ENCODE data around the gene EFNA5. TPM values are rescaled to one million over a fixed set of nuclear protein-coding genes. Genes with fewer than 3 reads are reported as not detected.
A peak's percentile ranks its signal among the peaks of the same experiment; 100 is the strongest.

Gene EFNA5
- total RNA-seq, 1 donor from 2014 or later = 10.2 TPM

DNA sequence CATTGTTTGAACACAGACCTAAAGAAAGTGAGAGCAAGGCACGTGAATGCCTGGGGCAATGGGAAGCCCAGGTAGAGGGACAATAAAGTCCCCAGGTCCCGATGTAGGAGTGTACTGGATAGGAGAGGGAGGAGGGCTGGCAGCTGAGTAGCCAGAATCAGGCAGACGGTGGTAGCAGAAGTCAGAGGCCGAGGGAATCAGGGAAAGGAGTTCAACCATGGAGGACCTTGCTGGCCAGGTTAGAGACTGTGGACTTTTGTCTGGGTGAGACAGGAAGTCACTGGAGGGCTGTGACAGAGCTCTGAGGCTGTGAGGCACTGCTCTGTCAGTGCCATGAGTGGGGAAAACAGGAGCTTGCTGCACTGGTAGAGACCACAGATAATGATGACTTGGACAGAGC, 248.2 kb downstream of the EFNA5 start:
- TF ChIP-seq, protein P1, sequence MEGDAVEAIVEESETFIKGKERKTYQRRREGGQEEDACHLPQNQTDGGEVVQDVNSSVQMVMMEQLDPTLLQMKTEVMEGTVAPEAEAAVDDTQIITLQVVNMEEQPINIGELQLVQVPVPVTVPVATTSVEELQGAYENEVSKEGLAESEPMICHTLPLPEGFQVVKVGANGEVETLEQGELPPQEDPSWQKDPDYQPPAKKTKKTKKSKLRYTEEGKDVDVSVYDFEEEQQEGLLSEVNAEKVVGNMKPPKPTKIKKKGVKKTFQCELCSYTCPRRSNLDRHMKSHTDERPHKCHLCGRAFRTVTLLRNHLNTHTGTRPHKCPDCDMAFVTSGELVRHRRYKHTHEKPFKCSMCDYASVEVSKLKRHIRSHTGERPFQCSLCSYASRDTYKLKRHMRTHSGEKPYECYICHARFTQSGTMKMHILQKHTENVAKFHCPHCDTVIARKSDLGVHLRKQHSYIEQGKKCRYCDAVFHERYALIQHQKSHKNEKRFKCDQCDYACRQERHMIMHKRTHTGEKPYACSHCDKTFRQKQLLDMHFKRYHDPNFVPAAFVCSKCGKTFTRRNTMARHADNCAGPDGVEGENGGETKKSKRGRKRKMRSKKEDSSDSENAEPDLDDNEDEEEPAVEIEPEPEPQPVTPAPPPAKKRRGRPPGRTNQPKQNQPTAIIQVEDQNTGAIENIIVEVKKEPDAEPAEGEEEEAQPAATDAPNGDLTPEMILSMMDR (IDR thresholded peaks at IDR 0.05) = no peak
- DNase-seq (no peak), ATAC-seq (peak in 1 of 2 donors; percentile 17)
- Histone ChIP-seq H3K36me3 (no peaks in the 10 kb centered on the region), H3K4me3 (no peak overlapping the region), H3K9me3 (no peaks in the 10 kb centered on the region), H3K4me1 (no peaks in the 10 kb centered on the region), H3K27me3 (ENCODE audit: low read depth) (no peaks in the 10 kb centered on the region), H3K27ac (no peak overlapping the region)
- intact Hi-C loops (cut with DNase I) = no loop called here

DNA sequence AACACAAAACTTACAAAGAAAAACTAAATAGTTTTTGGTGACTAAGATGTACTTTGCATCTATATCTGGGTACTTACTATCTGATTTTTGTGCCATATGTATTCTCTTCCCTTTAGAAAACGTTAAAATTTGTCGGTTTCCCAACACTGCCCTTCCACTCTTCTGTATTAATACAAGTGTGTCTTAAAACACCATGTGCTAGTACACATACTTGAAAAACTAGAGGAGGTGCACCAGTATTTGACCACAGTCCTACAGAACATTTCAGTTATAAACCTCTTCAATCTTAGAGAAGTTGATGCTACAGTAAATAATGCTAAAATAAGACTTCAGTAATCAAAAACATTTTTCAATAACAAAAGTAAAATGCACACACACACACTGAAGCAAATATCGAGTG, 251.2 kb downstream of the EFNA5 start:
- Histone ChIP-seq H3K4me1 (no peaks in the 10 kb centered on the region), H3K4me3 (no peak overlapping the region), H3K27me3 (ENCODE audit: low read depth) (no peaks in the 10 kb centered on the region), H3K9me3 (no peaks in the 10 kb centered on the region), H3K36me3 (no peaks in the 10 kb centered on the region), H3K27ac (no peak overlapping the region)
- ATAC-seq (peak in 1 of 2 donors; percentile 55), DNase-seq (no peak)
- intact Hi-C loops (cut with DNase I) = no loop called here
- TF ChIP-seq, protein P1 (IDR thresholded peaks at IDR 0.05) = no peak

DNA sequence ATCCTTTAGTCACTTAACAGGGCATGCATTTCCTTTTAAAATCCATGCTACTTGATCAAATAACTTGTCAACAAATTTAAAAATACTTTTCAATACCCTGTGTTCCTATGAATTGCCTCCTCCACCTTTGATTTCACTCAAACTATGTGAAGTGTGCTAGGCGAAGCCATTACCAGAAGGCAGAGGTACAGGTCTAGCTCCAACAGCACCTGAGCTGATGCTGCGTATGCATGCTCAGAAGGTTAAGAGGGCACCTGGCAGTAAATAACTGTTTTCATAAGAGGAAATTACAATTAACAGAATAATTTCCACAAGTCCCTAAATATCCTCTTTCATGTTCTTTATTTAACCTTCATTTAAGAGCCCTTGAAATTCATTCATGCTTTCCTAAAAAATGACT, 251.8 kb downstream of the EFNA5 start:
- Histone ChIP-seq H3K4me1 (no peaks in the 10 kb centered on the region), H3K27me3 (ENCODE audit: low read depth) (no peaks in the 10 kb centered on the region), H3K27ac (no peak overlapping the region), H3K4me3 (no peak overlapping the region), H3K36me3 (no peaks in the 10 kb centered on the region), H3K9me3 (no peaks in the 10 kb centered on the region)
- intact Hi-C loops (cut with DNase I) = no loop called here
- TF ChIP-seq, protein P1 (IDR thresholded peaks at IDR 0.05) = no peak
- DNase-seq = no peak
- ATAC-seq = peak in 1 of 2 donors; percentile 71

DNA sequence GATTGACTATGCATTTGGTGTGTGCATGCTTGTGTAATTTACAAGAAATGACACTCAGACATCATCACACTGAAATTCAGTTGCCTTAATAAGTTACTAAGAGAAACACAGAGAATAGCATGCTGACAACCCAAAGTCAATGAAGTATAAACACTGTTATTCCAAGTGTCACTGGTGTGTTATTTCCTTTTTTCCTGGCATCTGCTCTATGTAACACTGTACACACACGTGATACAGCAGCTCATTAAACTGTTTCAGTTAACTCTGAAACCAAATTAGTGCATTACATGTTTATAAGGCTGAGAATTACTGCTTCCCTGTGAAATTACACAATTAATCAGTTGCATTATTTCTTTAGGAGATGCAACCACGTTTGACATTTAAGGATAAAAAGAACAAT, 252.7 kb downstream of the EFNA5 start:
- no peak overlapping the region for H3K27ac ChIP-seq
- no peaks in the 10 kb centered on the region for H3K36me3 ChIP-seq
- H3K27me3 ChIP-seq (ENCODE audit: low read depth) = no peaks in the 10 kb centered on the region
- no peaks in the 10 kb centered on the region for H3K4me1 ChIP-seq
- no peaks in the 10 kb centered on the region for H3K9me3 ChIP-seq
- DNase-seq (no peak), ATAC-seq (no peak)
- intact Hi-C loops (cut with DNase I) = no loop called here
- no peak overlapping the region for H3K4me3 ChIP-seq
- TF ChIP-seq, protein P1 (IDR thresholded peaks at IDR 0.05) = no peak

DNA sequence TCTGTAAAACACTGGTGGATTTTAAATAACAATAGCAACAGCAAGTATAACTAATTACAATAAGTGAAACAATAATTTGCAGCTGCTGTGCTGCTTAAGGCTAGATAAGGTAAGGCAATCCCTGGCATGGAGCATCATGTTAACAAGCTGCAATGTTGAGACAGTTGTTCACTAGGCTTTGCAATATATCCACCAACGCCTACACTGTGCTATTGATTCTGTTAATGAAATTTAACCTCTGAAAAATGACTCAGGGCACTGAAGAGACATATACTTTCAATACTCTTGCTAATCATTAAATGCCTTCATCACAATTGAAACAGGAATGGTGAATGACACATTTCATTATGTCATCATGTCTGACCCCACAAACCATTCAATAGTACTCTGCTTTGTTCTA, 255.0 kb downstream of the EFNA5 start:
- ATAC-seq (no peak), DNase-seq (no peak)
- no peak overlapping the region for H3K4me3 ChIP-seq
- H3K27me3 ChIP-seq (ENCODE audit: low read depth) = no peaks in the 10 kb centered on the region
- no peaks in the 10 kb centered on the region for H3K4me1 ChIP-seq
- intact Hi-C loops (cut with DNase I) = no loop called here
- H3K36me3 ChIP-seq = no peaks in the 10 kb centered on the region
- H3K9me3 ChIP-seq = no peaks in the 10 kb centered on the region
- no peak overlapping the region for H3K27ac ChIP-seq
- TF ChIP-seq, protein P1 (IDR thresholded peaks at IDR 0.05) = no peak

DNA sequence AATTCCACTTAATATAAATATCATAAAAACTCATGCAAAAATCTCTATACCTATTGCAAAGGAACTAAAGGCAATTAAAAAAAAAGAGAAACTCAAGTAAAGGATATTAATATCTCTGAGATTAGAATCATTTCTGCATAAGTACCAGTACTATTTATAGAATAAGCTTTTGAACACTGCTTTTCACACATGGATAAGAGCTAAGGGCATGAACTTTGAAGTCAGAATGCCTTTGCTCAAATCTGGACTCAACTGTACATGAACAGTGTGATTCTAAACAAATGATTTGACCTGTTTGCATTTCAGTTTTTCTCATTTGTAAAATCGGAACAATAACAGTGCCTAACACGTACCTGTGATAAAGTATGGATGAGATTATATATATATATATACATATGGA, 255.9 kb downstream of the EFNA5 start:
- DNase-seq (no peak), ATAC-seq (no peak)
- intact Hi-C loops (cut with DNase I) = no loop called here
- Histone ChIP-seq H3K4me3 (no peak overlapping the region), H3K27ac (no peak overlapping the region), H3K36me3 (no peaks in the 10 kb centered on the region), H3K4me1 (no peaks in the 10 kb centered on the region), H3K9me3 (no peaks in the 10 kb centered on the region), H3K27me3 (ENCODE audit: low read depth) (no peaks in the 10 kb centered on the region)
- TF ChIP-seq, protein P1 (IDR thresholded peaks at IDR 0.05) = no peak

Measured in lower lobe of right lung (tissue), 2 donors.